ENCODE data around the gene TCP11L1. TPM values are rescaled to one million over a fixed set of nuclear protein-coding genes. Genes with fewer than 3 reads are reported as not detected.
"Not testable (repeated sequence)": the region's sequence is repeated elsewhere in the genome, so short reads cannot be mapped to it uniquely, and the experiment has no call there.

TCP11L1 gene
- total and polyA plus RNA-seq, 2 donors (not counting 3 experiments of a cell fraction or from before 2014, with no cell fraction given), result 12.1 to 18.1 TPM

GRCh38 chr11:33110083-33110482 is 70.7 kb downstream of the TCP11L1 start:
- ChIA-PET POLR2A (no interaction called here), CTCF (interaction anchor here (0.7 to 3.3 kb wide), 3 partner anchors 11 to 18 kb away, joined by 3 to 12 read pairs (median 3); no protein-coding TSS in a partner anchor)
- intact Hi-C loops (cut with micrococcal nuclease), result no loop called here
- Histone ChIP-seq H4K20me1 (replicated peaks; ENCODE audit: control insufficient read depth, extremely low read depth, insufficient read depth, low read length) (no peaks in the 10 kb centered on the region), H3K79me2 (ENCODE audit: control insufficient read depth, insufficient read depth, low read length) (no peaks in the 10 kb centered on the region), H3K4me2 (ENCODE audit: insufficient read depth, low read length) (no peak overlapping the region), H3K9me3 (replicated peaks; ENCODE audit: control insufficient read depth, insufficient read depth, low read length) (no peaks in the 10 kb centered on the region), H3K4me1 (ENCODE audit: control insufficient read depth, extremely low read depth, insufficient read depth, low read length) (no peaks in the 10 kb centered on the region), H3K9me1 (replicated peaks; ENCODE audit: control insufficient read depth, extremely low read depth, insufficient read depth, low read length) (peaks cover 4% of the 10 kb centered on the region), H3K9ac (replicated peaks; ENCODE audit: extremely low read depth, insufficient read depth, low read length) (no peak overlapping the region), H3K27ac (ENCODE audit: insufficient read depth, low read depth, low read length) (no peak overlapping the region), H3K27me3 (ENCODE audit: control insufficient read depth in 2 of 2, insufficient read depth in 2 of 2, low read length in 2 of 2) (no peaks in the 10 kb centered on the region), H3K4me3 (replicated peaks in 1 of 3; ENCODE audit: insufficient read depth in 1 of 3, low read depth in 1 of 3, low read length in 3 of 3) (no peak overlapping the region), H2AFZ (ENCODE audit: low read depth, low read length) (no peak overlapping the region), H3K36me3 (ENCODE audit: control insufficient read depth in 2 of 2, extremely low read depth in 1 of 2, insufficient read depth in 2 of 2, low read length in 2 of 2) (no peaks in the 10 kb centered on the region)
- TF ChIP-seq EZH2 (IDR thresholded peaks at IDR 0.05; ENCODE audit: borderline replicate concordance, low read depth, low read length, severe bottlenecking) (no peak), FOS (IDR thresholded peaks at IDR 0.05; ENCODE audit: borderline replicate concordance, insufficient read depth, low read length) (no peak), JUN (IDR thresholded peaks at IDR 0.05; ENCODE audit: borderline replicate concordance, insufficient read depth, insufficient read length, low read depth) (no peak), GATA2 (IDR thresholded peaks at IDR 0.05; ENCODE audit: insufficient read depth, insufficient read length, low read depth, low read length) (no peak), MAX (IDR thresholded peaks at IDR 0.05; ENCODE audit: insufficient read depth, insufficient read length) (no peak), MYC (IDR thresholded peaks at IDR 0.05; ENCODE audit: low read depth, low read length) (no peak), POLR2AphosphoS5 (IDR thresholded peaks at IDR 0.05; ENCODE audit: insufficient read depth, low read depth, low read length) (no peak)
- FAIRE-seq, result no peak
- no peak for DNase-seq (ENCODE audit: low read depth, low spot score)
- BruUV-seq (replicated peaks), result no TSS peak
- dilution Hi-C loops (cut with MboI; ENCODE audit: extremely low pct_ligation_motif_present, low sequenced_read_pairs), result no loop called here

GRCh38 chr11:33116535-33116934 is 77.2 kb downstream of the TCP11L1 start:
- Histone ChIP-seq H3K9ac (replicated peaks; ENCODE audit: extremely low read depth, insufficient read depth, low read length) (no peak overlapping the region), H3K79me2 (ENCODE audit: control insufficient read depth, insufficient read depth, low read length) (no peaks in the 10 kb centered on the region), H4K20me1 (replicated peaks; ENCODE audit: control insufficient read depth, extremely low read depth, insufficient read depth, low read length) (no peaks in the 10 kb centered on the region), H3K4me2 (ENCODE audit: insufficient read depth, low read length) (no peak overlapping the region), H3K9me3 (replicated peaks; ENCODE audit: control insufficient read depth, insufficient read depth, low read length) (no peaks in the 10 kb centered on the region), H3K27ac (ENCODE audit: insufficient read depth, low read depth, low read length) (no peak overlapping the region), H3K9me1 (replicated peaks; ENCODE audit: control insufficient read depth, extremely low read depth, insufficient read depth, low read length) (peaks cover 4% of the 10 kb centered on the region), H3K27me3 (ENCODE audit: control insufficient read depth in 2 of 2, insufficient read depth in 2 of 2, low read length in 2 of 2) (no peaks in the 10 kb centered on the region), H3K4me3 (replicated peaks in 1 of 3; ENCODE audit: insufficient read depth in 1 of 3, low read depth in 1 of 3, low read length in 3 of 3) (no peak overlapping the region), H3K4me1 (ENCODE audit: control insufficient read depth, extremely low read depth, insufficient read depth, low read length) (peaks cover 14% of the 10 kb centered on the region), H3K36me3 (ENCODE audit: control insufficient read depth in 2 of 2, extremely low read depth in 1 of 2, insufficient read depth in 2 of 2, low read length in 2 of 2) (no peaks in the 10 kb centered on the region), H2AFZ (ENCODE audit: low read depth, low read length) (no peak overlapping the region)
- dilution Hi-C loops (cut with MboI; ENCODE audit: extremely low pct_ligation_motif_present, low sequenced_read_pairs), result no loop called here
- no peak for FAIRE-seq
- intact Hi-C loops (cut with micrococcal nuclease), result no loop called here
- no peak for DNase-seq (ENCODE audit: low read depth, low spot score)
- ChIA-PET CTCF (no interaction called here), POLR2A (no interaction called here)
- TF ChIP-seq MAX (IDR thresholded peaks at IDR 0.05; ENCODE audit: insufficient read depth, insufficient read length), result no peak
- no peak for TF ChIP-seq JUN (IDR thresholded peaks at IDR 0.05; ENCODE audit: borderline replicate concordance, insufficient read depth, insufficient read length, low read depth)
- no peak for TF ChIP-seq GATA2 (IDR thresholded peaks at IDR 0.05; ENCODE audit: insufficient read depth, insufficient read length, low read depth, low read length)
- no peak for TF ChIP-seq MYC (IDR thresholded peaks at IDR 0.05; ENCODE audit: low read depth, low read length)
- no peak for TF ChIP-seq POLR2AphosphoS5 (IDR thresholded peaks at IDR 0.05; ENCODE audit: insufficient read depth, low read depth, low read length)
- no TSS peak for BruUV-seq (replicated peaks)

- POLR2A ChIA-PET; H3K9me3 ChIP-seq (replicated peaks; ENCODE audit: control insufficient read depth, insufficient read depth, low read length); H2AFZ ChIP-seq (ENCODE audit: low read depth, low read length); H4K20me1 ChIP-seq (replicated peaks; ENCODE audit: control insufficient read depth, extremely low read depth, insufficient read depth, low read length); H3K79me2 ChIP-seq (ENCODE audit: control insufficient read depth, insufficient read depth, low read length); H3K9ac ChIP-seq (replicated peaks; ENCODE audit: extremely low read depth, insufficient read depth, low read length); dilution Hi-C loops (cut with MboI; ENCODE audit: extremely low pct_ligation_motif_present, low sequenced_read_pairs); H3K27me3 ChIP-seq (ENCODE audit: control insufficient read depth in 2 of 2, insufficient read depth in 2 of 2, low read length in 2 of 2); H3K36me3 ChIP-seq (ENCODE audit: control insufficient read depth in 2 of 2, extremely low read depth in 1 of 2, insufficient read depth in 2 of 2, low read length in 2 of 2); BruUV-seq (replicated peaks); H3K4me2 ChIP-seq (ENCODE audit: insufficient read depth, low read length); intact Hi-C loops (cut with micrococcal nuclease); H3K9me1 ChIP-seq (replicated peaks; ENCODE audit: control insufficient read depth, extremely low read depth, insufficient read depth, low read length); FAIRE-seq; H3K27ac ChIP-seq (ENCODE audit: insufficient read depth, low read depth, low read length); H3K4me3 ChIP-seq (replicated peaks in 1 of 3; ENCODE audit: insufficient read depth in 1 of 3, low read depth in 1 of 3, low read length in 3 of 3); DNase-seq (ENCODE audit: low read depth, low spot score): not testable (repeated sequence)
- CTCF ChIA-PET, result interaction anchor here (3.1 kb wide), 1 partner anchor 11 kb away, joined by 12 read pairs; no protein-coding TSS in a partner anchor
- H3K4me1 ChIP-seq (ENCODE audit: control insufficient read depth, extremely low read depth, insufficient read depth, low read length), result peaks cover 14% of the 10 kb centered on the region
These were observed 83.3 kb downstream of the TCP11L1 start for GRCh38 chr11:33122696-33123095.

All from endothelial cell of umbilical vein (primary cell).